Mesendoderm (in vitro differentiated cells): ENCODE measurements around the gene TBRG1.

Experiments
- DNase-seq: peaks from one replicate; pipeline ENCODE4 v3.0.0; 2013
- H2AK5ac ChIP-seq: 2 replicates; pipeline ENCODE4 v1.6.1; 2013; ENCODE audit warnings: low read length, inconsistent platforms
- H2BK120ac ChIP-seq: 2 replicates; pipeline ENCODE4 v1.6.1; 2013; ENCODE audit warnings: low read depth, mild to moderate bottlenecking, low read length, moderate library complexity, mixed read lengths
- H2BK15ac ChIP-seq: replicated peaks from 2 replicates; pipeline ENCODE4 v1.6.1; 2013; ENCODE audit warnings: low read depth, mild to moderate bottlenecking, moderate library complexity
- H2BK5ac ChIP-seq: 2 replicates; pipeline ENCODE4 v1.6.1; 2013; ENCODE audit warnings: low read length, inconsistent platforms
- H3K18ac ChIP-seq: 2 replicates; pipeline ENCODE4 v1.6.1; 2013; ENCODE audit warnings: mild to moderate bottlenecking, low read length, mixed read lengths
- H3K23ac ChIP-seq: one replicate; pipeline ENCODE4 v1.6.1; 2013; ENCODE audit warnings: low read length
- H3K27ac ChIP-seq: 2 replicates; pipeline ENCODE4 v1.5.1; 2013; ENCODE audit warnings: low read depth, mild to moderate bottlenecking, inconsistent platforms, low read length, moderate library complexity
- H3K27me3 ChIP-seq: 2 replicates; pipeline ENCODE4 v1.6.1; 2013; ENCODE audit warnings: low read length, control low read depth, mild to moderate bottlenecking, inconsistent platforms; ENCODE audit not compliant: insufficient read depth, poor library complexity
- H3K36me3 ChIP-seq: 2 replicates; pipeline ENCODE4 v1.6.1; 2013; ENCODE audit warnings: low read length, inconsistent platforms; ENCODE audit not compliant: control insufficient read depth, insufficient read depth
- H3K4ac ChIP-seq: one replicate; pipeline ENCODE4 v1.6.1; 2013; ENCODE audit warnings: low read depth, mild to moderate bottlenecking, low read length, moderate library complexity
- H3K4me1 ChIP-seq: 2 replicates; pipeline ENCODE4 v1.6.1; 2013; ENCODE audit warnings: low read depth, low read length, inconsistent platforms; ENCODE audit not compliant: control insufficient read depth
- H3K4me2 ChIP-seq: 2 replicates; pipeline ENCODE4 v1.6.1; 2013; ENCODE audit warnings: low read length
- H3K4me3 ChIP-seq: 2 replicates; pipeline ENCODE4 v1.5.1; 2013; ENCODE audit warnings: mild to moderate bottlenecking, low read length
- H3K56ac ChIP-seq: one replicate; pipeline ENCODE4 v1.6.1; 2013; ENCODE audit warnings: low read length
- H3K79me1 ChIP-seq: 2 replicates; pipeline ENCODE4 v1.6.1; 2013; ENCODE audit warnings: low read length, inconsistent platforms
- H3K79me2 ChIP-seq: 2 replicates; pipeline ENCODE4 v1.6.1; 2013; ENCODE audit warnings: mild to moderate bottlenecking, low read length; ENCODE audit not compliant: control insufficient read depth, insufficient read depth
- H3K9ac ChIP-seq: 2 replicates; pipeline ENCODE4 v1.6.1; 2013; ENCODE audit warnings: low read length, inconsistent platforms
- H4K5ac ChIP-seq: one replicate; pipeline ENCODE4 v1.6.1; 2013; ENCODE audit warnings: low read length
- H4K8ac ChIP-seq: one replicate; pipeline ENCODE4 v1.6.1; 2013; ENCODE audit warnings: low read depth, mild to moderate bottlenecking, control low read depth, low read length, moderate library complexity
- WGBS: extraction: QIAGEN DNeasy Blood & Tissue Kit; methylation state at CpG from one replicate; pipeline ENCODE4 v1.1.7; 2013; ENCODE audit warnings: low lambda C conversion rate, missing lambda C conversion rate; ENCODE audit not compliant: insufficient coverage; ENCODE audit errors: extremely low coverage; 5-methylcytosine and 5-hydroxymethylcytosine counted together

Gene TBRG1

GRCh38 chr11:124657904-124658303 is 35.2 kb downstream of the TBRG1 start:
- Histone ChIP-seq H3K79me2 (no peaks in the 10 kb centered on the region), H3K4me1 (no peaks in the 10 kb centered on the region), H3K9ac (no peak overlapping the region), H3K18ac (no peak overlapping the region), H3K56ac (no peak overlapping the region), H3K79me1 (no peaks in the 10 kb centered on the region), H3K23ac (no peak overlapping the region), H2BK15ac (no peak overlapping the region), H2BK120ac (no peak overlapping the region), H4K8ac (no peak overlapping the region), H3K4me2 (no peak overlapping the region), H3K4me3 (no peak overlapping the region), H4K5ac (no peak overlapping the region), H2BK5ac (no peak overlapping the region), H3K4ac (no peak overlapping the region), H3K36me3 (no peaks in the 10 kb centered on the region), H2AK5ac (no peak overlapping the region), H3K27ac (no peak overlapping the region), H3K27me3 (no peaks in the 10 kb centered on the region)
- no peak for DNase-seq
- WGBS: no CpG with 5 or more reads among the region's 5 CpGs

GRCh38 chr11:124658501-124658900 is 35.8 kb downstream of the TBRG1 start:
- Histone ChIP-seq H3K18ac (no peak overlapping the region), H3K27ac (no peak overlapping the region), H3K9ac (no peak overlapping the region), H3K27me3 (no peaks in the 10 kb centered on the region), H2AK5ac (no peak overlapping the region), H3K4me2 (no peak overlapping the region), H3K23ac (no peak overlapping the region), H4K5ac (no peak overlapping the region), H4K8ac (no peak overlapping the region), H3K79me1 (no peaks in the 10 kb centered on the region), H3K79me2 (no peaks in the 10 kb centered on the region), H3K4me3 (no peak overlapping the region), H2BK5ac (no peak overlapping the region), H3K56ac (no peak overlapping the region), H3K4ac (no peak overlapping the region), H2BK120ac (no peak overlapping the region), H2BK15ac (no peak overlapping the region), H3K4me1 (no peaks in the 10 kb centered on the region), H3K36me3 (no peaks in the 10 kb centered on the region)
- 100% methylated on average over 2 of the region's 3 CpGs for WGBS
- no peak for DNase-seq

DNA sequence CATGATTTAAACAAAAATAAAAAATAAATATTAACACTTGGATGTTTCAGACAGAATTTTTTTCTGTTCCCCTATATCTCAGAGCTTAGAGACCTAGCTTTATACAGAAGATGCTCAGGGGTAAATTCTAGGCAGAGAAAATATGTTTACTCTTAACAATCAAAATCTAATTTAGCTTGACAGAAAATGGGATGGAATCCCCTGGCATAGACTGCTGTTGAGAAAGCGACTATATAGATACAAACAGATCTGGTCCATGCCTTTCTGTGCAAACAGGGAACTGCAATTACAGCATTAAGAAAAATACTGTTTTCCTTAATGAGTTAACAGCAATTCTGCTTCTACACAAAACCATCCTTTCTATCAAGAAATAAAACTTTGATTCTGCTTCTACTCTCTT is 36.3 kb downstream of the TBRG1 start:
- no CpG with 5 or more reads among the region's 1 CpG for WGBS
- H2AK5ac ChIP-seq: no peak overlapping the region
- H3K4me3 ChIP-seq: no peak overlapping the region

GRCh38 chr11:124661553-124661952 is 38.9 kb downstream of the TBRG1 start:
- DNase-seq: no peak

More for the DNA sequence above, 36.3 kb downstream of the TBRG1 start:
- no peak for DNase-seq
- Histone ChIP-seq H3K56ac (no peak overlapping the region), H3K36me3 (no peaks in the 10 kb centered on the region), H3K79me2 (no peaks in the 10 kb centered on the region), H3K27ac (no peak overlapping the region), H3K9ac (no peak overlapping the region), H2BK120ac (no peak overlapping the region), H3K4me2 (no peak overlapping the region), H3K4ac (no peak overlapping the region), H4K5ac (no peak overlapping the region), H3K23ac (no peak overlapping the region), H2BK5ac (no peak overlapping the region), H3K4me1 (no peaks in the 10 kb centered on the region), H4K8ac (no peak overlapping the region), H3K79me1 (no peaks in the 10 kb centered on the region), H3K27me3 (no peaks in the 10 kb centered on the region), H2BK15ac (no peak overlapping the region), H3K18ac (no peak overlapping the region)

DNA sequence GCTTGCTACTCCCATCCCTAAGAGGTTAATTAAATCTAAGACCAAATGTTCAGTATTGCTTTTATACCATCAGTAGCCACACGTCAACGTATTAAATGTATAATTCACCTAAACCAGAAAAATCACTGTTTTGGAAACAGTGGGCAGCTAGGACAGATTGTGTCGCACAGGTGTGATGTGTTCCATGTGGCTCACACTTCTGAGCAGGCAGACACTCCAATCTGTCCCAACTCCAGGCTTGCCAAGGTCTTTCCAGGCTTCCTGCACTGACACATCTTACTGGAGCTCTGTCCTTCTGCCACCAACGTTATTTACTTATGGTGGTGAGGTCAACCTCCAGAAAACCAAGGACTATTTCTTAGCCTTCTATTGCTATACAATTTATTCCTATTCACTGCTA is 39.4 kb downstream of the TBRG1 start:
- no peak overlapping the region for H3K4me2 ChIP-seq
- H3K56ac ChIP-seq: no peak overlapping the region
- H3K36me3 ChIP-seq: no peaks in the 10 kb centered on the region
- no peak overlapping the region for H3K27ac ChIP-seq
- no peak overlapping the region for H3K4ac ChIP-seq
- no peak overlapping the region for H2BK5ac ChIP-seq
- DNase-seq: no peak
- H3K4me1 ChIP-seq: no peaks in the 10 kb centered on the region
- no peak overlapping the region for H3K23ac ChIP-seq
- H4K8ac ChIP-seq: no peak overlapping the region
- H3K18ac ChIP-seq: no peak overlapping the region
- H3K9ac ChIP-seq: no peak overlapping the region
- no peaks in the 10 kb centered on the region for H3K27me3 ChIP-seq
- H4K5ac ChIP-seq: no peak overlapping the region
- no peak overlapping the region for H3K4me3 ChIP-seq
- H2BK15ac ChIP-seq: no peak overlapping the region
- H3K79me2 ChIP-seq: no peaks in the 10 kb centered on the region
- H2AK5ac ChIP-seq: no peak overlapping the region
- no peaks in the 10 kb centered on the region for H3K79me1 ChIP-seq
- no peak overlapping the region for H2BK120ac ChIP-seq
- WGBS: no CpG with 5 or more reads among the region's 4 CpGs

More at GRCh38 chr11:124661553-124661952, 38.9 kb downstream of the TBRG1 start:
- no peak overlapping the region for H3K9ac ChIP-seq
- no peak overlapping the region for H2BK15ac ChIP-seq
- no peak overlapping the region for H4K5ac ChIP-seq
- H3K23ac ChIP-seq: no peak overlapping the region
- H3K18ac ChIP-seq: no peak overlapping the region
- H3K4ac ChIP-seq: no peak overlapping the region
- H4K8ac ChIP-seq: no peak overlapping the region
- no peaks in the 10 kb centered on the region for H3K27me3 ChIP-seq
- H2BK120ac ChIP-seq: no peak overlapping the region
- no peaks in the 10 kb centered on the region for H3K4me1 ChIP-seq
- no peak overlapping the region for H3K56ac ChIP-seq
- no peaks in the 10 kb centered on the region for H3K79me1 ChIP-seq
- no peak overlapping the region for H3K27ac ChIP-seq
- no peaks in the 10 kb centered on the region for H3K79me2 ChIP-seq
- no peak overlapping the region for H2AK5ac ChIP-seq
- H3K36me3 ChIP-seq: no peaks in the 10 kb centered on the region
- no peak overlapping the region for H3K4me2 ChIP-seq
- H3K4me3 ChIP-seq: no peak overlapping the region
- no peak overlapping the region for H2BK5ac ChIP-seq

DNA sequence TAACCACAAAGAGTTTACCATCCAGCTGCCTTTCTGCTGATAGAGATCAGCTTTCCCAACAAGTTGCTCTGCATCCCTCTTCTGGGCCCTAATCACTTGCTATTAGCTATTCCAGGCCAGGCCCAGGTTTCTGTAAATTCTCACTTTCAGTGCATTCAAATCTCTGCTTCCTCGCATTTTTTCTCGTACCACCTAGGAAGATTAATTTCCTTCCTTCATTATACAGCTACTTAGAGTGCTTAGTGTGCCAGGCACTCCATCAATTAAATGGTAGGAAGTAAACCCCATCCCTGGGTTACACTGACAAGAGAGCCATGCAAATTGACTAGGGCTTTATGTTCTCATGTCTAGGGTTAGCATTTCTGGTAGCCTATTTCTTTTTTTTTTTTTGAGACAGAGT is 41.2 kb downstream of the TBRG1 start:
- Histone ChIP-seq H2BK5ac (no peak overlapping the region), H3K4me1 (no peaks in the 10 kb centered on the region), H3K27ac (no peak overlapping the region), H3K36me3 (no peaks in the 10 kb centered on the region), H3K18ac (no peak overlapping the region), H3K79me2 (no peaks in the 10 kb centered on the region), H3K56ac (no peak overlapping the region), H3K23ac (no peak overlapping the region), H4K8ac (no peak overlapping the region), H3K4me2 (no peak overlapping the region), H2BK120ac (no peak overlapping the region), H2AK5ac (no peak overlapping the region), H2BK15ac (no peak overlapping the region), H3K79me1 (no peaks in the 10 kb centered on the region), H3K4me3 (no peak overlapping the region), H4K5ac (no peak overlapping the region), H3K27me3 (no peaks in the 10 kb centered on the region), H3K4ac (no peak overlapping the region), H3K9ac (no peak overlapping the region)
- WGBS: no CpG with 5 or more reads among the region's 2 CpGs
- no peak for DNase-seq
